HG03558 (cell line): Measurements from ENCODE around the gene FBXW4.

Experiments used
- ATAC-seq: cut with Tn5 transposase; IDR thresholded peaks from one replicate; pipeline ENCODE4 v1.9.1; 2021; ENCODE audit warnings: moderate number of reproducible peaks; ENCODE audit not compliant: unreplicated experiment; ENCODE audit errors: extremely low read depth

The FBXW4 gene

GRCh38 chr10:101571271-101571925, 123.6 kb downstream of the FBXW4 start:
- no peak for ATAC-seq

GRCh38 chr10:101570428-101571270, 124.3 kb downstream of the FBXW4 start:
- no peak for ATAC-seq

GRCh38 chr10:101569622-101570427, 125.1 kb downstream of the FBXW4 start:
- no peak for ATAC-seq

- ATAC-seq: no peak
Measured at GRCh38 chr10:101569323-101569621, 125.7 kb downstream of the FBXW4 start.

- ATAC-seq: no peak
Measured at GRCh38 chr10:101568054-101568745, 126.8 kb downstream of the FBXW4 start.

- no peak for ATAC-seq
Measured at GRCh38 chr10:101567165-101568006, 127.6 kb downstream of the FBXW4 start.

GRCh38 chr10:101566333-101567164, 128.4 kb downstream of the FBXW4 start:
- no peak for ATAC-seq

GRCh38 chr10:101565936-101566332, 129.0 kb downstream of the FBXW4 start:
- no peak for ATAC-seq

- no peak for ATAC-seq
Measured at GRCh38 chr10:101565370-101565900, 129.5 kb downstream of the FBXW4 start.

GRCh38 chr10:101564490-101564991, 130.4 kb downstream of the FBXW4 start:
- no peak for ATAC-seq

- no peak for ATAC-seq
Measured at GRCh38 chr10:101563497-101564040, 131.4 kb downstream of the FBXW4 start.

- ATAC-seq: no peak
Measured at GRCh38 chr10:101563007-101563406, 132.0 kb downstream of the FBXW4 start.

GRCh38 chr10:101562231-101562630, 132.7 kb downstream of the FBXW4 start:
- ATAC-seq: no peak

GRCh38 chr10:101561068-101561915, 133.7 kb downstream of the FBXW4 start:
- no peak for ATAC-seq
